KMS-11 (cell line): ENCODE data around the gene SPTA1.

ENCODE experiments used
- H2AFZ ChIP-seq: fragments of 200-600 bp; sonication (generic); 2 replicates; pipeline ENCODE4 v1.6.1; 2016; ENCODE audit warnings: antibody characterized with exemption, mixed run types, low read depth
- H3K27ac ChIP-seq: fragments of 200-600 bp; sonication (generic); 2 replicates; pipeline ENCODE4 v1.6.1; 2016; ENCODE audit warnings: mild to moderate bottlenecking, mixed run types
- H3K27me3 ChIP-seq: fragments of 200-600 bp; sonication (generic); 2 replicates; pipeline ENCODE4 v1.6.1; 2017; ENCODE audit warnings: mild to moderate bottlenecking, low read depth, mixed run types, moderate library complexity; ENCODE audit not compliant: insufficient read depth
- H3K36me3 ChIP-seq: fragments of 200-600 bp; sonication (generic); 2 replicates; pipeline ENCODE4 v1.6.1; 2017; ENCODE audit warnings: mild to moderate bottlenecking, mixed run types; ENCODE audit not compliant: insufficient read depth
- H3K4me1 ChIP-seq: fragments of 200-600 bp; sonication (generic); 2 replicates; pipeline ENCODE4 v1.6.1; 2016; ENCODE audit warnings: mild to moderate bottlenecking, low read depth, mixed run types; ENCODE audit not compliant: poor library complexity, severe bottlenecking
- H3K4me2 ChIP-seq: fragments of 200-600 bp; sonication (generic); 2 replicates; pipeline ENCODE4 v1.7.0; 2016; ENCODE audit warnings: mild to moderate bottlenecking, mixed run types
- H3K4me3 ChIP-seq: fragments of 200-600 bp; sonication (generic); IDR thresholded peaks from 2 replicates; pipeline ENCODE4 v1.6.1; 2017; ENCODE audit warnings: low read depth, low read length, mixed read lengths; ENCODE audit not compliant: insufficient read depth
- H3K79me2 ChIP-seq: fragments of 200-600 bp; sonication (generic); 2 replicates; pipeline ENCODE4 v1.6.1; 2016; ENCODE audit warnings: low read depth, mixed run types; ENCODE audit not compliant: insufficient read depth
- H3K9ac ChIP-seq: fragments of 200-600 bp; sonication (generic); 2 replicates; pipeline ENCODE4 v1.6.1; 2016; ENCODE audit warnings: mild to moderate bottlenecking, mixed run types
- H4K20me1 ChIP-seq: fragments of 200-600 bp; sonication (generic); 2 replicates; pipeline ENCODE4 v1.6.1; 2016; ENCODE audit warnings: mild to moderate bottlenecking, mixed run types; ENCODE audit not compliant: insufficient read depth
- TF ChIP-seq, protein P1 (sequence below): fragments of 200-600 bp; sonication (generic); conservative IDR thresholded peaks from 2 replicates; pipeline ENCODE4 v1.6.1; 2017; ENCODE audit warnings: low read depth, mild to moderate bottlenecking, antibody characterized with exemption, low read length, moderate library complexity, mixed read lengths

The SPTA1 gene

GRCh38 chr1:158719664-158720063 is 33.1 kb upstream of the SPTA1 start:
- TF ChIP-seq, protein P1, sequence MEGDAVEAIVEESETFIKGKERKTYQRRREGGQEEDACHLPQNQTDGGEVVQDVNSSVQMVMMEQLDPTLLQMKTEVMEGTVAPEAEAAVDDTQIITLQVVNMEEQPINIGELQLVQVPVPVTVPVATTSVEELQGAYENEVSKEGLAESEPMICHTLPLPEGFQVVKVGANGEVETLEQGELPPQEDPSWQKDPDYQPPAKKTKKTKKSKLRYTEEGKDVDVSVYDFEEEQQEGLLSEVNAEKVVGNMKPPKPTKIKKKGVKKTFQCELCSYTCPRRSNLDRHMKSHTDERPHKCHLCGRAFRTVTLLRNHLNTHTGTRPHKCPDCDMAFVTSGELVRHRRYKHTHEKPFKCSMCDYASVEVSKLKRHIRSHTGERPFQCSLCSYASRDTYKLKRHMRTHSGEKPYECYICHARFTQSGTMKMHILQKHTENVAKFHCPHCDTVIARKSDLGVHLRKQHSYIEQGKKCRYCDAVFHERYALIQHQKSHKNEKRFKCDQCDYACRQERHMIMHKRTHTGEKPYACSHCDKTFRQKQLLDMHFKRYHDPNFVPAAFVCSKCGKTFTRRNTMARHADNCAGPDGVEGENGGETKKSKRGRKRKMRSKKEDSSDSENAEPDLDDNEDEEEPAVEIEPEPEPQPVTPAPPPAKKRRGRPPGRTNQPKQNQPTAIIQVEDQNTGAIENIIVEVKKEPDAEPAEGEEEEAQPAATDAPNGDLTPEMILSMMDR: no peak
- Histone ChIP-seq H2AFZ (no peak overlapping the region), H3K36me3 (no peaks in the 10 kb centered on the region), H3K4me3 (no peak overlapping the region), H3K27ac (no peak overlapping the region), H3K27me3 (no peaks in the 10 kb centered on the region), H4K20me1 (no peaks in the 10 kb centered on the region), H3K79me2 (no peaks in the 10 kb centered on the region), H3K9ac (no peak overlapping the region), H3K4me1 (peaks cover 17% of the 10 kb centered on the region), H3K4me2 (no peak overlapping the region)

GRCh38 chr1:158717344-158717743 is 30.8 kb upstream of the SPTA1 start:
- Histone ChIP-seq H3K4me1 (peaks cover 17% of the 10 kb centered on the region), H3K27ac (0 out of 2 replicates have a peak overlapping the region, but pooled peaks have one; percentile 24), H3K9ac (no peak overlapping the region), H4K20me1 (no peaks in the 10 kb centered on the region), H2AFZ (no peak overlapping the region), H3K4me3 (no peak overlapping the region), H3K79me2 (no peaks in the 10 kb centered on the region), H3K27me3 (no peaks in the 10 kb centered on the region), H3K36me3 (no peaks in the 10 kb centered on the region), H3K4me2 (no peak overlapping the region)
- TF ChIP-seq, protein P1: no peak

DNA sequence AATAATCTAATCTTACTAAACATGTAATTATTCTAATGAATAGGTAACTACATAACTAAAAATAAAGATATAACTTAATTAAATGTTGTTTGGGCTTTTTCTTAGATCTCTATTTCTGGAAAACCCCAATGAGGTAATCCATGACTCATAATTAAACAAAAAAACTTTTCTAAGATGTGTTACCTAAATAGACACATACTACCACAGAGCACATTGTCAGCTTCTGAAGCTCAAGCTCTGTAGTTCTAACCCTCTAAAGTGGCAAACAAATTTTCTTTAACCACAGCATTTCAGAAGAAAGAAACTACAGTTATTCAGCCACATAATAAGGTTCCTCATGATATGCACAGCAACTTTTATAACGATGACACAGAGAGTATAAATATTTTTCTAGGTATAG is 29.8 kb upstream of the SPTA1 start:
- H3K9ac ChIP-seq: no peak overlapping the region
- H3K79me2 ChIP-seq: no peaks in the 10 kb centered on the region
- H3K36me3 ChIP-seq: no peaks in the 10 kb centered on the region
- H3K4me1 ChIP-seq: peaks cover 17% of the 10 kb centered on the region
- no peak overlapping the region for H3K4me3 ChIP-seq
- no peaks in the 10 kb centered on the region for H3K27me3 ChIP-seq
- TF ChIP-seq, protein P1: no peak
- peak overlapping the region; percentile 14; the same call in 1 of the 2 replicates for H3K4me2 ChIP-seq
- no peaks in the 10 kb centered on the region for H4K20me1 ChIP-seq
- no peak overlapping the region for H2AFZ ChIP-seq
- H3K27ac ChIP-seq: peak overlapping the region; percentile 24

DNA sequence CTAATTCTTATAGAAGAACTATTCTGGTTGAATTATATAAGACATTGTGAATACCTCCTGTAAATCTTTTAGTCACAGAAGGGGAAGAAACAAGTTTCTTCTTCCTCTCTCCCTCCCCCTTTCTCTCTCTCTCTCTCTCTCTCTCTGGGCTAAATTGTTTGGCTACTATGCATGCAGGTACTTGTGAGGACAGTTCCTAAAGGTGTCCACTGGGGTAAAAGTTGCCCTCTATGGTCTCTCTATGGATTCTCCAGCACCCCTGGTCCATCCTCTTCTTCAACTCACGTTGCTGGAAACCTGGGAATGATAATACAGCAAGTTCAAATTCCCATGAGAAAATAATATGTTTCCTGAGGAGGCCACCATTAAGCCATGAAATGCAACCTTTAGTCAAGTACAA is 28.2 kb upstream of the SPTA1 start:
- Histone ChIP-seq H2AFZ (no peak overlapping the region), H3K4me3 (no peak overlapping the region), H3K27me3 (no peaks in the 10 kb centered on the region), H3K27ac (no peak overlapping the region), H3K4me2 (no peak overlapping the region), H4K20me1 (no peaks in the 10 kb centered on the region), H3K4me1 (peaks cover 17% of the 10 kb centered on the region), H3K79me2 (no peaks in the 10 kb centered on the region), H3K36me3 (no peaks in the 10 kb centered on the region), H3K9ac (no peak overlapping the region)
- TF ChIP-seq, protein P1: no peak
